PC-3 (cell line): ENCODE data around the gene KCNE5. TPM values are rescaled to one million over a fixed set of nuclear protein-coding genes. Genes with fewer than 3 reads are reported as not detected.
A peak's percentile ranks its signal among the peaks of the same experiment; 100 is the strongest.
"Not testable (repeated sequence)": the region's sequence is repeated elsewhere in the genome, so short reads cannot be mapped to it uniquely, and the experiment has no call there.

Source experiments
- ATAC-seq: fragments of 200-7000 bp; cut with Tn5 transposase; 2 replicates; pipeline ENCODE4 v1.9.1; 2020; ENCODE audit warnings: mild to moderate bottlenecking, moderate library complexity
- Bru-seq: library from RNA; stranded (reverse); fragments of 400-500 nt; gene quantifications from one replicate; lab custom pipeline; 2021; lab: Mats Ljungman, UMichigan
- BruChase-seq, 2 experiments: library from RNA; stranded (reverse); fragments of 400-500 nt; gene quantifications; one replicate each; lab custom pipeline; 2021; lab: Mats Ljungman, UMichigan
- BruUV-seq: library from RNA; stranded (reverse); fragments of 400-500 nt; replicated peaks from 2 replicates; lab custom pipeline; 2021; lab: Mats Ljungman, UMichigan
- CTCF ChIA-PET: fragments of 300-600 bp; sonication (Branson Sonifier 250); formaldehyde crosslinking; loops from one replicate; lab custom pipeline; 2022; ENCODE audit warnings: antibody characterized with exemption; lab: Charles Lee
- POLR2A ChIA-PET: fragments of 300-600 bp; sonication (Branson Sonifier 250); formaldehyde crosslinking; loops from one replicate; lab custom pipeline; 2022; ENCODE audit warnings: antibody characterized with exemption; ENCODE audit not compliant: unreplicated experiment; lab: Charles Lee
- DNase-seq: peaks from one replicate; pipeline ENCODE4 v3.0.0-alpha.2; 2015
- H2AFZ ChIP-seq: fragments of 300-600 bp; sonication (generic); 2 replicates; pipeline ENCODE4 v1.6.0; 2016; ENCODE audit warnings: antibody characterized with exemption, low read length
- H3F3A ChIP-seq: fragments of 300-600 bp; sonication (generic); one replicate; pipeline ENCODE4 v1.6.0; 2017; ENCODE audit warnings: antibody characterized with exemption, low read length, control low read depth, mild to moderate bottlenecking; ENCODE audit not compliant: unreplicated experiment
- H3K27ac ChIP-seq: fragments of 300-600 bp; sonication (generic); 2 replicates; pipeline ENCODE4 v1.5.1; 2016; ENCODE audit warnings: mild to moderate bottlenecking, low read length
- H3K27me3 ChIP-seq: fragments of 300-600 bp; sonication (generic); 2 replicates; pipeline ENCODE4 v1.6.1; 2016; ENCODE audit warnings: low read length, mixed read lengths
- H3K36me3 ChIP-seq: fragments of 300-600 bp; sonication (generic); 2 replicates; pipeline ENCODE4 v1.6.1; 2016; ENCODE audit warnings: low read depth, mixed run types, low read length, mixed read lengths
- H3K4me1 ChIP-seq: fragments of 300-600 bp; sonication (generic); 2 replicates; pipeline ENCODE4 v1.5.1; 2016; ENCODE audit warnings: low read length; ENCODE audit not compliant: insufficient read depth
- H3K4me2 ChIP-seq: fragments of 300-600 bp; sonication (generic); 2 replicates; pipeline ENCODE4 v1.6.0; 2016; ENCODE audit warnings: low read length
- H3K4me3 ChIP-seq: fragments of 300-600 bp; sonication (generic); 2 replicates; pipeline ENCODE4 v1.5.1; 2016; ENCODE audit warnings: mild to moderate bottlenecking, low read length, mixed read lengths
- H3K79me2 ChIP-seq: fragments of 300-600 bp; sonication (generic); 2 replicates; pipeline ENCODE4 v1.6.1; 2017; ENCODE audit warnings: low read length, mixed read lengths
- H3K9ac ChIP-seq: fragments of 300-600 bp; sonication (generic); 2 replicates; pipeline ENCODE4 v1.6.0; 2016; ENCODE audit warnings: mild to moderate bottlenecking, low read length
- H3K9me2 ChIP-seq: fragments of 300-600 bp; sonication (generic); replicated peaks from 2 replicates; pipeline ENCODE4 v1.6.1; 2016; ENCODE audit warnings: mixed run types, low read length, mixed read lengths
- H3K9me3 ChIP-seq: fragments of 300-600 bp; sonication (generic); 2 replicates; pipeline ENCODE4 v1.6.1; 2016; ENCODE audit warnings: low read length, mixed read lengths
- H4K20me1 ChIP-seq: fragments of 300-600 bp; sonication (generic); 2 replicates; pipeline ENCODE4 v1.6.1; 2016; ENCODE audit warnings: low read length, mixed read lengths
- CTCF ChIP-seq: fragments of 300-600 bp; sonication (generic); conservative IDR thresholded peaks from 2 replicates; pipeline ENCODE4 v1.5.1; 2017; ENCODE audit warnings: antibody characterized with exemption, low read depth, mild to moderate bottlenecking, low read length
- EZH2 ChIP-seq: fragments of 300-600 bp; sonication (generic); IDR thresholded peaks from one replicate; pipeline ENCODE4 v1.6.1; 2017; ENCODE audit warnings: antibody characterized with exemption, mild to moderate bottlenecking, low read length; ENCODE audit not compliant: unreplicated experiment
- EZH2phosphoT487 ChIP-seq: fragments of 300-600 bp; sonication (generic); IDR thresholded peaks from 2 replicates; pipeline ENCODE4 v1.6.1; 2018; ENCODE audit warnings: mild to moderate bottlenecking, antibody characterized with exemption, low read length, borderline replicate concordance
- intact Hi-C: fragments of 100-400 bp; cut with micrococcal nuclease; formaldehyde crosslinking; loops from 2 replicates; pipeline ENCODE4 v1.9.0; 2023
- long read RNA-seq: library from polyadenylated mRNA; unstranded; transcript quantifications from one replicate; pipeline ENCODE4 v2.0.0, GENCODE V29; 2021; ENCODE audit not compliant: unreplicated experiment
- total RNA-seq: library from RNA; depleted of rRNA; stranded (reverse); fragments of >200 nt; gene quantifications from 2 replicates; pipeline ENCODE4 v1.2.3, GENCODE V29; 2014; rRNA removed

KCNE5 gene, protein sequence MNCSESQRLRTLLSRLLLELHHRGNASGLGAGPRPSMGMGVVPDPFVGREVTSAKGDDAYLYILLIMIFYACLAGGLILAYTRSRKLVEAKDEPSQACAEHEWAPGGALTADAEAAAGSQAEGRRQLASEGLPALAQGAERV
- not detected in 2 replicates for total RNA-seq
- percentile 8 among the genes with signal in this experiment for Bru-seq, nascent RNA
- BruChase-seq, experiment 1, labeled RNA remaining after a 6-hour chase = percentile 61 among the genes with signal in this experiment
- BruChase-seq, experiment 2, labeled RNA remaining after a 2-hour chase = percentile 55 among the genes with signal in this experiment
- long read RNA-seq = 0 reads

DNA sequence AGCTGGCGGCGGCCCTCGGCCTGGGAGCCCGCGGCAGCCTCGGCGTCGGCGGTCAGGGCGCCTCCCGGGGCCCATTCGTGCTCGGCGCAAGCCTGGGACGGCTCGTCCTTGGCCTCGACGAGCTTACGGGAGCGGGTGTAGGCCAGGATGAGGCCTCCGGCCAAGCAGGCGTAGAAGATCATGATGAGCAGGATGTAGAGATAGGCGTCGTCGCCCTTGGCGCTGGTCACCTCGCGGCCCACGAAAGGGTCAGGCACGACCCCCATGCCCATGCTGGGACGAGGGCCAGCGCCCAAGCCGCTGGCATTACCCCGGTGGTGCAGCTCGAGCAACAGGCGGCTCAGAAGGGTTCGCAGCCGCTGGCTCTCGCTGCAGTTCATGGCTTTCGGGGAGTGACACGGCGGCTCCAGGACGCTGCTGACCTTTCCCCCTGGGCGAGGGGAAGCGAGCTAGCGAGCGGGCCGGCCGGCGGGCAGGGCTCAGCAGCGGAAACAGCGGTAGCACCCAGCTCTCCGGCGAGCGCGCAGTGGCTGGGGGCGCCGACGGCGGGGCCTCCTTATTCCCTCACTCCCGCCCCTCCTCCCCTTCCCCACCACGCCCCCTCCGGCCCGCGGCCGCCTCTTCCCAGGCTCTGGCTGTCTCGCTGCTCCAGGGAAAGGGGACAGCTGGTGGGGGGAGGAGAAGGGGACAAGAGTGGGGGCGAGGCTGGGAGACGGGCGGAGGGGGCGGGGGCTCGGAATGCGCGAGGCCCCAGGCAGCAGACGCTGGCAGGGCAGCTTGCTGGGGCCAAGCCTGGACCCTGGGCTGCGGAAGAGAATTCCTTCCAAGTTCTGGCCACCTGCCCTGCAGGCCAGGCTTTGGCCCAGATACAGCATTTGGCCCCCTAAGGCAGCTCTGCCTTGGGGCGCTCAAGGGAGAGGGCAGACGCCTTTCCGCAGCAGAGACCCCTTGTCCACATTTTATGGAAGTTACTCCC lies at the start of gene KCNE5:
KCNE5 (minus strand) TSS at position 532 of the 976 bp plus-strand sequence; CDS start at position 380, 152 bp downstream.
- H3K4me3 ChIP-seq = no peak within 1 kb of the TSS
- BruUV-seq = no TSS peak
- no peak within 1 kb of the TSS for H3K4me2 ChIP-seq
- no peak within 1 kb of the TSS for H3K27ac ChIP-seq
- no peaks in the 10 kb centered on the region for H3K79me2 ChIP-seq
- no peaks in the 10 kb centered on the region for H3K27me3 ChIP-seq
- H3K9me2 ChIP-seq = no peaks in the 10 kb centered on the region
- no peak within 1 kb of the TSS for H3K9ac ChIP-seq
- ATAC-seq = no peak
- no peaks in the 10 kb centered on the region for H3F3A ChIP-seq
- H3K4me1 ChIP-seq = no peaks in the 10 kb centered on the region
- no peak for DNase-seq
- ChIA-PET CTCF (no interaction called here), POLR2A (no interaction called here)
- no peaks in the 10 kb centered on the region for H3K9me3 ChIP-seq
- H4K20me1 ChIP-seq = no peaks in the 10 kb centered on the region
- intact Hi-C loops = no loop called here
- no peak within 1 kb of the TSS for H2AFZ ChIP-seq
- H3K36me3 ChIP-seq = no peaks in the 10 kb centered on the region
- TF ChIP-seq EZH2phosphoT487 (no peak), EZH2 (no peak), CTCF (no peak)

DNA sequence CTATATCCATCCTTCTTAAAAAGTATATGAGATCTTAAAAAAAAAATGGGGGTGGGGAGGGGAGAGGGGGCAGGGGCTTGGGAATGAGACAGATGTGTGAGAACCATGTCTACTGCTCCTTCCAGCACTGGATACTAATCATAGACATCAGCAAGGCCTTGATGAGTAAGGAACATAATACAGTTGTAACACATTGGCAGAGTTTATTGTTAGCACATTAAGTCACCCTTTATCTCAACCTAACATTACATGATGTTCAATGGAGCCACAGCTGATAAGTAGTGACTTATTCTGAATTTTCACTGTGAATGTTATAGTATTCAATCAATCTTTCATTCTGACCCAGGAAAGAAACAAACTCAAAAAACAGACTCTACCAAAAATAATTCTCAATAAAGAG lies 47.3 kb upstream of the KCNE5 start:
- no TSS peak for BruUV-seq
- no peak overlapping the region for H3K4me3 ChIP-seq
- H2AFZ ChIP-seq = no peak overlapping the region
- no peaks in the 10 kb centered on the region for H3K4me1 ChIP-seq
- intact Hi-C loops = no loop called here
- no peaks in the 10 kb centered on the region for H4K20me1 ChIP-seq
- ChIA-PET CTCF (no interaction called here), POLR2A (no interaction called here)
- H3K9ac ChIP-seq = no peak overlapping the region
- no peak overlapping the region for H3K4me2 ChIP-seq
- H3K27me3 ChIP-seq = no peaks in the 10 kb centered on the region
- H3F3A ChIP-seq = no peaks in the 10 kb centered on the region
- no peaks in the 10 kb centered on the region for H3K79me2 ChIP-seq
- H3K27ac ChIP-seq = no peak overlapping the region
- no peak for TF ChIP-seq CTCF
- TF ChIP-seq EZH2phosphoT487 = no peak
- TF ChIP-seq EZH2 = no peak
- H3K9me3 ChIP-seq = no peaks in the 10 kb centered on the region
- no peak for ATAC-seq
- DNase-seq = no peak
- H3K36me3 ChIP-seq = peaks cover 8% of the 10 kb centered on the region; the same call in 1 of the 2 replicates
- H3K9me2 ChIP-seq = no peaks in the 10 kb centered on the region

DNA sequence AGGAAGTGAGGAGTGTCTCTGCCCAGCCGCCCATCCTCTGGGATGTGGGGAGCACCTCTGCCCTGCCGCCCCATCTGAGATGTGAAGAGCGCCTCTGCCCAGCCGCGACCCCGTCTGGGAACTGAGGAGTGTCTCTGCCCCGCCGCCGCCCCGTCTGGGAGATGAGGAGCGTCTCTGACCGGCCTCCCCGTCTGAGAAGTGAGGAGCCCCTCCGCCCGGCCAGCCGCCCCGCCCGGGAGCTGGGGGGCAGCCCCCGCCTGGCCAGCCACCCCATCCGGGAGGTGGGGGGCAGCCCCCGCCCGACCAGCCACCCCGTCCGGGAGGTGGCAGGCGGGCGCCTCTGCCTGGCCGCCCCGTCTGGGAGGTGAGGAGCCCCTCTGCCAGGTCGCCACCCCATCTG lies 46.2 kb upstream of the KCNE5 start:
- DNase-seq, H3K4me2 ChIP-seq, BruUV-seq, H3F3A ChIP-seq, H3K27ac ChIP-seq, H4K20me1 ChIP-seq, H3K9ac ChIP-seq, ATAC-seq, H2AFZ ChIP-seq, H3K4me1 ChIP-seq, POLR2A ChIA-PET, H3K27me3 ChIP-seq, intact Hi-C loops, H3K79me2 ChIP-seq, H3K4me3 ChIP-seq, H3K9me3 ChIP-seq, CTCF ChIA-PET, H3K36me3 ChIP-seq, H3K9me2 ChIP-seq: not testable (repeated sequence)
